SK-N-SH treated with all-trans-retinoic acid at 6 μM for 48 hours (cell line): Measurements from ENCODE around the gene WDR37.

Experiments used
- CSDC2 ChIP-seq: fragments of 250-450 bp; sonication (Bioruptor Pico); IDR thresholded peaks from 2 replicates; pipeline ENCODE4 v1.5.0; 2020; ENCODE audit warnings: mild to moderate bottlenecking, moderate library complexity
- GLIS3 ChIP-seq: fragments of 250-450 bp; sonication (Bioruptor Pico); IDR thresholded peaks from 2 replicates; pipeline ENCODE4 v1.5.0; 2020; ENCODE audit warnings: mild to moderate bottlenecking, moderate library complexity
- OSR1 ChIP-seq: fragments of 250-450 bp; sonication (Bioruptor Pico); IDR thresholded peaks from 2 replicates; pipeline ENCODE4 v1.8.0; 2022; ENCODE audit warnings: moderate library complexity, mild to moderate bottlenecking, inconsistent platforms
- SNAI2 ChIP-seq: fragments of 250-450 bp; sonication (Bioruptor Pico); IDR thresholded peaks from 2 replicates; pipeline ENCODE4 v1.5.0; 2020; ENCODE audit warnings: mild to moderate bottlenecking, moderate library complexity
- TCF4 ChIP-seq: fragments of 250-450 bp; sonication (Bioruptor Pico); IDR thresholded peaks from 2 replicates; pipeline ENCODE4 v1.8.0; 2021; ENCODE audit warnings: mild to moderate bottlenecking, moderate library complexity, borderline replicate concordance
- TF ChIP-seq, protein P1 (sequence below): fragments of 250-450 bp; sonication (Bioruptor Pico); IDR thresholded peaks from 2 replicates; pipeline ENCODE4 v1.8.0; 2021; ENCODE audit warnings: low read depth, mild to moderate bottlenecking, moderate library complexity, borderline replicate concordance
- TF ChIP-seq, protein P2 (sequence below): fragments of 250-450 bp; sonication (Bioruptor Pico); IDR thresholded peaks from 2 replicates; pipeline ENCODE4 v1.5.1; 2021; ENCODE audit warnings: mild to moderate bottlenecking, moderate library complexity
- TF ChIP-seq, protein P3 (sequence below): fragments of 250-450 bp; sonication (Bioruptor Pico); IDR thresholded peaks from 2 replicates; pipeline ENCODE4 v1.8.0; 2020; ENCODE audit warnings: mild to moderate bottlenecking, moderate library complexity, borderline replicate concordance

DNA sequence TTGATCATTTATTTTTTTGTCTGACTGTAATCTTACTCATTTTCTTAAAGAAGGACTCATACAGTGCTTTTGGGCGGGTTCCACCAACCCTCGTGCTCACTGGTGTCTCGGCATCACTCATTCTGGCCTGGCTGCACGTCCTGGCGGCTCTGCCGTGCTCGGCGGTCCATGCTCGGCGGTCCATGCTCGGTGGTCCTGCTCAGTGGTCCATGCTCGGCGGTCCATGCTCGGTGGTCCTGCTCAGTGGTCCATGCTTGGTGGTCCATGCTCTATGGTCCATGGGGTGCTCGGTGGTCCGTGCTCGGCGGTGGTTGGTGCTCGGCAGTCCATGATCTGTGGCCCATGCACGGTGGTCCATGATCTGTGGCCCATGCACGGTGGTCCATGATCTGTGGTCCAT lies 72.5 kb downstream of the WDR37 start:
- TF ChIP-seq CSDC2 (CRISPR knock-in tag) (no peak), GLIS3 (CRISPR knock-in tag) (no peak), OSR1 (CRISPR knock-in tag) (no peak), SNAI2 (CRISPR knock-in tag) (no peak), TCF4 (CRISPR knock-in tag) (no peak)
- TF ChIP-seq, protein P1, sequence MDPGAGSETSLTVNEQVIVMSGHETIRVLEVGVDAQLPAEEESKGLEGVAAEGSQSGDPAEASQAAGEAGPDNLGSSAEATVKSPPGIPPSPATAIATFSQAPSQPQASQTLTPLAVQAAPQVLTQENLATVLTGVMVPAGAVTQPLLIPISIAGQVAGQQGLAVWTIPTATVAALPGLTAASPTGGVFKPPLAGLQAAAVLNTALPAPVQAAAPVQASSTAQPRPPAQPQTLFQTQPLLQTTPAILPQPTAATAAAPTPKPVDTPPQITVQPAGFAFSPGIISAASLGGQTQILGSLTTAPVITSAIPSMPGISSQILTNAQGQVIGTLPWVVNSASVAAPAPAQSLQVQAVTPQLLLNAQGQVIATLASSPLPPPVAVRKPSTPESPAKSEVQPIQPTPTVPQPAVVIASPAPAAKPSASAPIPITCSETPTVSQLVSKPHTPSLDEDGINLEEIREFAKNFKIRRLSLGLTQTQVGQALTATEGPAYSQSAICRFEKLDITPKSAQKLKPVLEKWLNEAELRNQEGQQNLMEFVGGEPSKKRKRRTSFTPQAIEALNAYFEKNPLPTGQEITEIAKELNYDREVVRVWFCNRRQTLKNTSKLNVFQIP, result no peak
- TF ChIP-seq, protein P2, sequence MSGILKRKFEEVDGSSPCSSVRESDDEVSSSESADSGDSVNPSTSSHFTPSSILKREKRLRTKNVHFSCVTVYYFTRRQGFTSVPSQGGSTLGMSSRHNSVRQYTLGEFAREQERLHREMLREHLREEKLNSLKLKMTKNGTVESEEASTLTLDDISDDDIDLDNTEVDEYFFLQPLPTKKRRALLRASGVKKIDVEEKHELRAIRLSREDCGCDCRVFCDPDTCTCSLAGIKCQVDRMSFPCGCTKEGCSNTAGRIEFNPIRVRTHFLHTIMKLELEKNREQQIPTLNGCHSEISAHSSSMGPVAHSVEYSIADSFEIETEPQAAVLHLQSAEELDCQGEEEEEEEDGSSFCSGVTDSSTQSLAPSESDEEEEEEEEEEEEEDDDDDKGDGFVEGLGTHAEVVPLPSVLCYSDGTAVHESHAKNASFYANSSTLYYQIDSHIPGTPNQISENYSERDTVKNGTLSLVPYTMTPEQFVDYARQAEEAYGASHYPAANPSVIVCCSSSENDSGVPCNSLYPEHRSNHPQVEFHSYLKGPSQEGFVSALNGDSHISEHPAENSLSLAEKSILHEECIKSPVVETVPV (CRISPR knock-in tag), result no peak
- TF ChIP-seq, protein P3, sequence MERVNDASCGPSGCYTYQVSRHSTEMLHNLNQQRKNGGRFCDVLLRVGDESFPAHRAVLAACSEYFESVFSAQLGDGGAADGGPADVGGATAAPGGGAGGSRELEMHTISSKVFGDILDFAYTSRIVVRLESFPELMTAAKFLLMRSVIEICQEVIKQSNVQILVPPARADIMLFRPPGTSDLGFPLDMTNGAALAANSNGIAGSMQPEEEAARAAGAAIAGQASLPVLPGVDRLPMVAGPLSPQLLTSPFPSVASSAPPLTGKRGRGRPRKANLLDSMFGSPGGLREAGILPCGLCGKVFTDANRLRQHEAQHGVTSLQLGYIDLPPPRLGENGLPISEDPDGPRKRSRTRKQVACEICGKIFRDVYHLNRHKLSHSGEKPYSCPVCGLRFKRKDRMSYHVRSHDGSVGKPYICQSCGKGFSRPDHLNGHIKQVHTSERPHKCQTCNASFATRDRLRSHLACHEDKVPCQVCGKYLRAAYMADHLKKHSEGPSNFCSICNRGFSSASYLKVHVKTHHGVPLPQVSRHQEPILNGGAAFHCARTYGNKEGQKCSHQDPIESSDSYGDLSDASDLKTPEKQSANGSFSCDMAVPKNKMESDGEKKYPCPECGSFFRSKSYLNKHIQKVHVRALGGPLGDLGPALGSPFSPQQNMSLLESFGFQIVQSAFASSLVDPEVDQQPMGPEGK (CRISPR knock-in tag), result no peak
